ENCODE data around the gene SARDH. TPM values are rescaled to one million over a fixed set of nuclear protein-coding genes. Genes with fewer than 3 reads are reported as not detected.

The SARDH gene
- total and polyA plus RNA-seq, 9 of the 15 experiments (the other 6 are each of a cell fraction or from before 2014, with no cell fraction given), result 0.14 TPM; not detected in 8

DNA sequence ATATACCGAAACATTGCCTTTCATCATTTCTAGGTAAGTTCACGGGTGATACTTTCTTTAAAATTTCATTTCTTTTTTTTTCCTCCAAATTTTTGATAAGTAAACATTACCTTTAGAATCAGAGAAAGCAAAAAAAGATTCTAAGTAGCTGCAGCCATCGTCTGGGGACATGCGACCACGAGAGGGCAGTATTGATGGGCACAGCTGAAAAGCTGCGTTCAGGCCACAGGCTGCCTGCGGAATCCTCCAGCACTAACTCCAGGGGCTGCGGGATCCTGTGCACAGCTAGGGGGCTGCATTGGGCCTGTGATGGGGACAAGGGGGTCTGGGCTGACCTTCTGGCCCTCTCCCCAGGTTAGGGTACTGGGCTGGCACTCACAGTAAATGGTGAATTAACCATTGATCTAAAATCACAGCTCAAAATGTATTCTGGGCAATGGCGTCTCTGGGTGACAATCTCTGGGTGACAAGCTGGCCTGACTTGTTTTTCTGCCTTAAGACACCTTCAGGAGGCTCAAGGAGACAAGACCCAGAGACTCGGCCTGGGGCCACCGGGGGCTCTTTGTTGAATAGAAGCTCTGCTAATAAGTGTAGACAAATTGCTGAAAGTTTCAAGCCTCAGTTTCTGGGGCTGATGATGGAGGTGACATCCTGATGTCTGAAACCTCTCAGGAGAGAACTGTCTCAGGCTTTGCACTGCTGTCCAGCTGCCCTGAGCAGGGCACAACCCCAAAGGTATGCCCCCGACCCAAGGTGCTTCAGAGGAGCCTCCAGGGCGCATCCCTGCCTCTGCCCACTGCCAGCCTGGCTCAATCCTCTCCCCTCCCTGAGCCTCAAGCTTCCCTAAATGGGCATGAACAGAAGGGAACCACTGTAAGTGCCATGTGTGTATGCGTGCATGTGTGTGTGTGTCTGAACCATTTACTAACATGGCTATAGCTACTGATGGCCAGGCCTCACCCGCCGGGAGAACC is 44.3 kb upstream of the SARDH start (continued):
- TF ChIP-seq, protein P1, sequence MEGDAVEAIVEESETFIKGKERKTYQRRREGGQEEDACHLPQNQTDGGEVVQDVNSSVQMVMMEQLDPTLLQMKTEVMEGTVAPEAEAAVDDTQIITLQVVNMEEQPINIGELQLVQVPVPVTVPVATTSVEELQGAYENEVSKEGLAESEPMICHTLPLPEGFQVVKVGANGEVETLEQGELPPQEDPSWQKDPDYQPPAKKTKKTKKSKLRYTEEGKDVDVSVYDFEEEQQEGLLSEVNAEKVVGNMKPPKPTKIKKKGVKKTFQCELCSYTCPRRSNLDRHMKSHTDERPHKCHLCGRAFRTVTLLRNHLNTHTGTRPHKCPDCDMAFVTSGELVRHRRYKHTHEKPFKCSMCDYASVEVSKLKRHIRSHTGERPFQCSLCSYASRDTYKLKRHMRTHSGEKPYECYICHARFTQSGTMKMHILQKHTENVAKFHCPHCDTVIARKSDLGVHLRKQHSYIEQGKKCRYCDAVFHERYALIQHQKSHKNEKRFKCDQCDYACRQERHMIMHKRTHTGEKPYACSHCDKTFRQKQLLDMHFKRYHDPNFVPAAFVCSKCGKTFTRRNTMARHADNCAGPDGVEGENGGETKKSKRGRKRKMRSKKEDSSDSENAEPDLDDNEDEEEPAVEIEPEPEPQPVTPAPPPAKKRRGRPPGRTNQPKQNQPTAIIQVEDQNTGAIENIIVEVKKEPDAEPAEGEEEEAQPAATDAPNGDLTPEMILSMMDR (IDR thresholded peaks at IDR 0.05 in 2 of 3, conservative IDR thresholded peaks at IDR 0.05 in 1 of 3; ENCODE audit: insufficient read depth in 2 of 3, low read depth in 1 of 3, low read length in 3 of 3), result peak; percentile 81 to 89 (median 87)

DNA sequence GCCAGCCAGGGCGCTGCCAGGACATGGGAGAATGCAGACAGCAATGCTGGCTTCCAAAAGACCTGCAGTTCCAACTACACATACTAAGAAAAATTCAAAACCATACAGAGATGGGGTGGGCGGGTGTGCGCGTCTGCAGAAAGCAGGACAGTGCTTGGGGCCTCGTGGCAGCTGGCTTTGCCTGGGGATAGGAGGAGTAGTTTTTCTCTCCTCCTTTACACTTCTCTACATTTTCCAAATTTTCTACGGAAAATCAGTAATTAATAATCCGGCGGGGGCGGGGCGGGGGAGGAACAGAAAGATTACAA is 43.6 kb upstream of the SARDH start:
- FAIRE-seq, result no peak
- Histone ChIP-seq H4K20me1 (replicated peaks; ENCODE audit: control insufficient read depth, insufficient read depth, low read length) (peaks cover 4% of the 10 kb centered on the region; the same call in 1 of the 2 replicates), H3K4me1 (replicated peaks in 1 of 2; ENCODE audit: control insufficient read depth in 2 of 2, insufficient read depth in 2 of 2, low read length in 2 of 2) (no peaks in the 10 kb centered on the region), H3K4me3 (no peak overlapping the region), H3K79me2 (ENCODE audit: control insufficient read depth, insufficient read depth, low read length) (no peaks in the 10 kb centered on the region), H3K9ac (ENCODE audit: insufficient read depth in 1 of 2, low read depth in 2 of 2, low read length in 2 of 2) (no peak overlapping the region), H3K9me3 (replicated peaks; ENCODE audit: control insufficient read depth, insufficient read depth, low read depth, low read length) (no peaks in the 10 kb centered on the region), H2AFZ (ENCODE audit: low read depth, low read length) (no peak overlapping the region), H3K36me3 (ENCODE audit: control insufficient read depth, insufficient read depth, low read length) (no peaks in the 10 kb centered on the region), H3K27ac (ENCODE audit: extremely low read depth, low read depth, low read length) (no peak overlapping the region), H3K27me3 (ENCODE audit: control insufficient read depth in 2 of 2, insufficient read depth in 2 of 2, low read length in 2 of 2) (peaks cover under 1 to 50% of the 10 kb centered on the region in 2 experiments; a peak in 4 of 5 replicates), H3K4me2 (ENCODE audit: insufficient read depth, low read length) (no peak overlapping the region), H3K9me1 (ENCODE audit: control insufficient read depth, insufficient read depth, low read length) (no peaks in the 10 kb centered on the region)
- in situ Hi-C loops (cut with MboI), result no loop called here
- 58% methylated on average over 7 of the region's 10 CpGs for WGBS (ENCODE audit: insufficient coverage, low coverage, missing lambda C conversion rate)
- TF ChIP-seq, protein P2, sequence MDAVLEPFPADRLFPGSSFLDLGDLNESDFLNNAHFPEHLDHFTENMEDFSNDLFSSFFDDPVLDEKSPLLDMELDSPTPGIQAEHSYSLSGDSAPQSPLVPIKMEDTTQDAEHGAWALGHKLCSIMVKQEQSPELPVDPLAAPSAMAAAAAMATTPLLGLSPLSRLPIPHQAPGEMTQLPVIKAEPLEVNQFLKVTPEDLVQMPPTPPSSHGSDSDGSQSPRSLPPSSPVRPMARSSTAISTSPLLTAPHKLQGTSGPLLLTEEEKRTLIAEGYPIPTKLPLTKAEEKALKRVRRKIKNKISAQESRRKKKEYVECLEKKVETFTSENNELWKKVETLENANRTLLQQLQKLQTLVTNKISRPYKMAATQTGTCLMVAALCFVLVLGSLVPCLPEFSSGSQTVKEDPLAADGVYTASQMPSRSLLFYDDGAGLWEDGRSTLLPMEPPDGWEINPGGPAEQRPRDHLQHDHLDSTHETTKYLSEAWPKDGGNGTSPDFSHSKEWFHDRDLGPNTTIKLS (IDR thresholded peaks at IDR 0.05; ENCODE audit: borderline replicate concordance, low read depth), result no peak
- TF ChIP-seq YBX1 (IDR thresholded peaks at IDR 0.05) (no peak), GABPA (tag; conservative IDR thresholded peaks at IDR 0.05; ENCODE audit: low read depth) (no peak), POLR2A (conservative IDR thresholded peaks at IDR 0.05) (no peak), RCOR1 (IDR thresholded peaks at IDR 0.05; ENCODE audit: borderline replicate concordance in 1 of 2, low read depth in 2 of 2, low read length in 2 of 2) (no peak), FOXM1 (IDR thresholded peaks at IDR 0.05; ENCODE audit: low read depth) (no peak), FOXM1 (CRISPR knock-in tag; IDR thresholded peaks at IDR 0.05; ENCODE audit: low read depth) (no peak), EP400 (IDR thresholded peaks at IDR 0.05) (no peak), NR2C1 (IDR thresholded peaks at IDR 0.05) (no peak), NR2C1 (tag; IDR thresholded peaks at IDR 0.05) (no peak), PCBP2 (IDR thresholded peaks at IDR 0.05; ENCODE audit: low read depth, low read length, poor library complexity, severe bottlenecking) (no peak), PCBP1 (IDR thresholded peaks at IDR 0.05; ENCODE audit: low read depth, low read length, poor library complexity, severe bottlenecking) (no peak), SMARCC2 (IDR thresholded peaks at IDR 0.05; ENCODE audit: low read depth) (no peak), XRCC4 (IDR thresholded peaks at IDR 0.05; ENCODE audit: extremely low read depth, insufficient read depth, insufficient read length) (no peak)
- ChIA-PET POLR2A (interaction anchor here (0.5 to 1.1 kb wide), 3 partner anchors 37 to 211 kb away, joined by 3 to 4 read pairs (median 3); no protein-coding TSS in a partner anchor), CTCF (ENCODE audit: low intra/inter-chr PET ratio) (interaction anchor here (0.7 to 1.3 kb wide), 4 partner anchors 12 to 317 kb away, joined by 4 to 10 read pairs (median 6); no protein-coding TSS in a partner anchor)
- intact Hi-C loops (cut with micrococcal nuclease), result no loop called here
- no peak for DNase-seq (ENCODE audit: extremely low read depth in 1 of 4, low spot score in 3 of 4)
- BruUV-seq (replicated peaks), result no TSS peak
- no peak for ATAC-seq
